Thoracic aorta (tissue), 2 donors: Measurements from ENCODE around the gene RAB38. TPM values are rescaled to one million over a fixed set of nuclear protein-coding genes. Genes with fewer than 3 reads are reported as not detected.

ENCODE experiments used
- ATAC-seq: fragments of 150-250 bp; one replicate; pipeline ENCODE4 v1.8.0; 2017; ENCODE audit warnings: low read depth; ENCODE audit not compliant: insufficient number of reproducible peaks, low FRiP score
- DNase-seq: peaks from one replicate; pipeline ENCODE4 v3.0.0-alpha.2; 2020; ENCODE audit warnings: low spot score
- H3K27ac ChIP-seq, 2 donors: fragments of 200-600 bp; sonication (generic); 1 replicate in 1 of 2; 2 replicates in 1 of 2; pipeline ENCODE4 v1.5.1; 2016; ENCODE audit warnings: mild to moderate bottlenecking in 2 of 2, moderate library complexity in 2 of 2
- H3K27me3 ChIP-seq: fragments of 200-600 bp; sonication (generic); replicated peaks from 2 replicates; pipeline ENCODE4 v1.6.0; 2016; ENCODE audit warnings: mild to moderate bottlenecking; ENCODE audit not compliant: insufficient read depth
- H3K36me3 ChIP-seq: fragments of 200-600 bp; sonication (generic); one replicate; pipeline ENCODE4 v1.5.1; 2016
- H3K4me1 ChIP-seq, 2 donors: fragments of 200-600 bp; sonication (generic); 1 replicate in 1 of 2; 2 replicates in 1 of 2; pipeline versions ENCODE4 v1.5.1 to v1.6.0; 2016; ENCODE audit warnings: low read depth in 2 of 2, mild to moderate bottlenecking in 1 of 2; ENCODE audit not compliant: control insufficient read depth in 1 of 2
- H3K4me3 ChIP-seq: fragments of 200-600 bp; sonication (generic); 2 replicates; pipeline ENCODE4 v1.5.1; 2016; ENCODE audit warnings: mild to moderate bottlenecking
- H3K9me3 ChIP-seq: fragments of 200-600 bp; sonication (generic); 2 replicates; pipeline ENCODE4 v1.5.1; 2016
- CTCF ChIP-seq: fragments of 200-600 bp; sonication (generic); IDR thresholded peaks from one replicate; pipeline ENCODE4 v1.5.1; 2019; ENCODE audit warnings: antibody characterized with exemption
- total RNA-seq, 2 donors: library from RNA; depleted of rRNA; stranded (reverse); fragments of >200 nt; gene quantifications; one replicate each; pipeline versions ENCODE4 v1.1.0 to v1.2.3, GENCODE V29; 2016

RAB38 gene
- total RNA-seq, 2 donors from 2014 or later = 0.56 to 2.3 TPM

GRCh38 chr11:88173956-88174355 is 1.3 kb downstream of the RAB38 start:
- TF ChIP-seq CTCF = no peak
- H3K27ac ChIP-seq = no peak overlapping the region

GRCh38 chr11:88171982-88172381 is 3.3 kb downstream of the RAB38 start:
- ATAC-seq = no peak

More at GRCh38 chr11:88173956-88174355, 1.3 kb downstream of the RAB38 start:
- ATAC-seq (no peak), DNase-seq (no peak)
- no peak overlapping the region for H3K4me3 ChIP-seq
- no peaks in the 10 kb centered on the region for H3K9me3 ChIP-seq
- H3K27me3 ChIP-seq = no peaks in the 10 kb centered on the region
- H3K4me1 ChIP-seq = peaks cover 0 to 16% of the 10 kb centered on the region in 2 donors
- no peaks in the 10 kb centered on the region for H3K36me3 ChIP-seq

GRCh38 chr11:88170673-88171072 is 4.6 kb downstream of the RAB38 start:
- no peak for DNase-seq
- H3K36me3 ChIP-seq = no peaks in the 10 kb centered on the region
- no peaks in the 10 kb centered on the region for H3K9me3 ChIP-seq

More at GRCh38 chr11:88171982-88172381, 3.3 kb downstream of the RAB38 start:
- H3K4me3 ChIP-seq = no peak overlapping the region
- no peak for DNase-seq
- no peaks in the 10 kb centered on the region for H3K9me3 ChIP-seq
- H3K36me3 ChIP-seq = no peaks in the 10 kb centered on the region
- H3K27me3 ChIP-seq = no peaks in the 10 kb centered on the region
- H3K27ac ChIP-seq = no peak overlapping the region
- TF ChIP-seq CTCF = no peak
- H3K4me1 ChIP-seq = peaks cover 0 to 16% of the 10 kb centered on the region in 2 donors

GRCh38 chr11:88169881-88170280 is 5.4 kb downstream of the RAB38 start:
- H3K27me3 ChIP-seq = no peaks in the 10 kb centered on the region
- DNase-seq (no peak), ATAC-seq (no peak)
- H3K36me3 ChIP-seq = no peaks in the 10 kb centered on the region
- no peak for TF ChIP-seq CTCF
- no peak overlapping the region for H3K4me3 ChIP-seq
- no peaks in the 10 kb centered on the region for H3K9me3 ChIP-seq
- H3K4me1 ChIP-seq = peaks cover 0 to 14% of the 10 kb centered on the region in 2 donors
- H3K27ac ChIP-seq = no peak overlapping the region

More at GRCh38 chr11:88170673-88171072, 4.6 kb downstream of the RAB38 start:
- Histone ChIP-seq H3K4me3 (no peak overlapping the region), H3K4me1 (peaks cover 0 to 16% of the 10 kb centered on the region in 2 donors), H3K27ac (no peak overlapping the region), H3K27me3 (no peaks in the 10 kb centered on the region)
- no peak for ATAC-seq
- TF ChIP-seq CTCF = no peak

- no peaks in the 10 kb centered on the region for H3K27me3 ChIP-seq
- no peak overlapping the region for H3K27ac ChIP-seq
- no peak for TF ChIP-seq CTCF
- no peaks in the 10 kb centered on the region for H3K9me3 ChIP-seq
- H3K4me1 ChIP-seq = peaks cover 0 to 10% of the 10 kb centered on the region in 2 donors
- ATAC-seq (no peak), DNase-seq (no peak)
- no peak overlapping the region for H3K4me3 ChIP-seq
- no peaks in the 10 kb centered on the region for H3K36me3 ChIP-seq
Measured at GRCh38 chr11:88169471-88169870, 5.8 kb downstream of the RAB38 start.
